ENCODE data around the gene ZNF653. TPM values are rescaled to one million over a fixed set of nuclear protein-coding genes. Genes with fewer than 3 reads are reported as not detected.
A peak's percentile ranks its signal among the peaks of the same experiment; 100 is the strongest.
"Not testable (repeated sequence)": the region's sequence is repeated elsewhere in the genome, so short reads cannot be mapped to it uniquely, and the experiment has no call there.

The ZNF653 gene
- total and polyA plus RNA-seq, 2 donors, result 4.5 to 9.8 TPM

DNA sequence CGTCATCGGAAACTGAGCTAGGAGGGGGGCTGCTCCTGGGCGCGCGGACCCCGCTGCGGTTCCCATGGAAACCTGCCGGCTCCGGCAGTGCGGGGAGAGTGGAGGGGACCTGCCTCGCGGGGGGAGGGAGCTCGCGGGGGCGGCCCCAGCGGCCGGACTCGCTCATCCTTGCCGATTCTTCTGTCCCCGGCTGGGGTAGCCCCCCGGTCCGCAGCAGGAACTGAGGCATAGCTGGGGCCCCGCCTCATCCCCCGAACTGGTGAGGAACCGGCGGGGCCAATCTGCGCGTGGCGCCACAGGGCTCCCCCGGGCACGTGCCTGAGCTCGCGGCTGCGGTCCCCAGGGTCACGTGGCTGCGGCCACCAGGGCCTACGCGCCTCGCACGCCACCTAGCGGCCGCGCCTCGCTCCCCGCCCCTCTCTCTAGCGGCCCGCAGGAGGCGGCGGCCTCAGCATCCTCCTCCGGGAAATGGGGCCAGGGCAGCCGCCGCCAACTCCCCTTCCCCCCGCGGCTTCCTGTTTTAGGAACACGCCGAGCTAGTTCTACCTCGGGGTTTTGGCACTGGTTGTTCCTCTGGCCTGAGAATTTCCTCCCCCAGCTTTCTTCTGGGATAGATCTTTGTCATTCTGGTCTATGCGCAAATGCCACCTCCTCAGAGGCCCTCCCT is 23.1 kb downstream of the ZNF653 start:
- Histone ChIP-seq H3K4me3 (ENCODE audit: low read depth, low read length) (peak overlapping the region; percentile 6), H3K27ac (ENCODE audit: low read depth) (no peak overlapping the region), H3K36me3 (ENCODE audit: insufficient read depth) (no peaks in the 10 kb centered on the region), H3K4me1 (ENCODE audit: insufficient read depth) (no peaks in the 10 kb centered on the region)
- no peak for DNase-seq (ENCODE audit: extremely low spot score)
- 2% methylated on average over 58 of the region's 58 CpGs for WGBS

DNA sequence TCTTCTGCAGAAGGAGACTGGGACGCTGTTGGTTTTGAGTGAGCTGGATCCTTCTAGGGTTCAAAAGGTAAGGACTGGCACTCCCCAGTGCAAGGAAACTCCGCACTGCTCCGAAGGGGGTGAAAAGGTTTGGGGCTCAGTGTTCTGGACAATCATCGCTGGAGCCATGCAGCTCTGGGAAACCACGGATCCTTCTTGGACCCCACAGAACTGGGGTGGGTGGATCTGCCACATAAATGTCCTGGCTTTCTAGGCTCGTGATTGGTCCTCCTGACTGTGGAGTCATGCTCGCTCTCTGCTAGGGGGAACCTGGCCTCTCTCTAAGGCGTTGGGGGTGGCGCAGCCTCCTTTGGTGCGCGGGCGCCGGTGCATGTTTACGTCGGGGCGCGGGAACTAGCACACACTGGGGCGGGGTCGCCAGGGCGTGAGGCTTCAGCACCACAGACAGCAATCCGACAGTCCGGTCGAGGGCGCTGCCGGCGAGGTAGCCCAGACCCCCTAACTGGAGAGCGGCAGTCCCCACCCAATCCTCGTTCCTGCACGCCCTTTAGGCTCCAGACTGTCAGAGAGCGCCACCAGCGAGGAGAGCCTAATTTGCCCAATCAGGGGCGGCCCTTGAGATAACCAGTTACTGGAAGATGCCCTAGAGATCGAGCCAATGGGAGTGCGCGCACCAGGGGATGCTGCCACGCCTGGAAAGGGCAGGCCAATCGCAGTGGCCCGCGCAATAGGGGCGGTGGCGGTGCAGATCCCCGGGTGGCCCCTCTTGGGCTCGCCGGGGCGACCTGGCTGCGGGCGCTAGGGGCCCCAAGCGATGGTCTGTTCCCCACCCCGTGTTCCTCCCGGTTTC is 23.9 kb downstream of the ZNF653 start:
- Histone ChIP-seq H3K4me1 (ENCODE audit: insufficient read depth) (no peaks in the 10 kb centered on the region), H3K36me3 (ENCODE audit: insufficient read depth) (no peaks in the 10 kb centered on the region), H3K4me3 (ENCODE audit: low read depth, low read length) (peak overlapping the region; percentile 6), H3K27ac (ENCODE audit: low read depth) (no peak overlapping the region)
- 4% methylated on average over 50 of the region's 50 CpGs for WGBS
- DNase-seq (ENCODE audit: extremely low spot score), result no peak

DNA sequence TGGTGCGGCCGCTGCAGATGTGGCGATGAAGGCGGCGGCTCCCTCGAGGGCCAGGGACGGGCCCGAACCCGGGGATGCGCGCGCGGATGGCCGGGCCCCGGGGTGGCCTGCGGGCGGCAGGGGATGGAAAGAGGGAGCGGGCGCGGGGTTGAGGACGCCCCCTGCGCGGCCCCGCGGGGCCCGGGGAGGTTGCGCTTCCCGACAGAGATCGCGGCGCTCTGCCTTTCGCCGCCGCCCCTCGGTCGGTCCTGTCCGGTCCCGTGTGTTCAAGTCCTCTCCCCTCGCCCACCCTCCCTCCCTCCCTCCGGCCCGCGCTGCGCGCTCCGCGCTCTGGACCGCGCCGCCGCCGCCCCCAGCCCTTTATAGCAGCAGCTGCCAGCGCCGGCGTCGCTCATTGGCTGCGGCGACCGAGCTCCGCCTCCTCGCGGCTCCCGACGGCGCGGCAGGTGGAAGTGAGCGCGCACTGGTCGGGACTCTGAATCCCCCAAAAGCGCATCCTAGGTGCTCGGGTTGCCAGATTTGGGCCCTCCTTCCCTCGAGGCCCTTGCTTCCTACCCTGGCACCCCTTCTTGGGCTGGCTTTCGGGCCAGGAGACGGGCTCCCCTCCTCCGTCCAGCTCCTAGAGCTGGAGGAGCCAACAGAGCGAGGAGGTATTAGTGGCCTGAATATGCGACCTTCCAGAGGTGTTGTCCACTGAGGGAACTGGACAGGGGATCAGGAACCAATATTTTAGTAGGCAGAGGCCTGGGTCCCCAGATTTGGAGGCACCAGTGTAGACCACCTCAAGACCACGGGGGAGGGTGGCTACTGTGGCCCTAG is 24.7 kb downstream of the ZNF653 start, which contains the start of gene ELAVL3:
ELAVL3 (minus strand) TSS at position 332 of the 819 bp plus-strand sequence. CDS start 438 bp downstream, outside the sequence.
- Histone ChIP-seq H3K36me3 (ENCODE audit: insufficient read depth) (no peaks in the 10 kb centered on the region), H3K4me3 (ENCODE audit: low read depth, low read length) (no peak within 1 kb of the TSS), H3K4me1 (ENCODE audit: insufficient read depth) (no peaks in the 10 kb centered on the region), H3K27ac (ENCODE audit: low read depth) (no peak within 1 kb of the TSS)
- no peak for DNase-seq (ENCODE audit: extremely low spot score)
- WGBS, result 8% methylated on average over 77 of the region's 77 CpGs

- H3K36me3 ChIP-seq (ENCODE audit: insufficient read depth), result no peaks in the 10 kb centered on the region
- H3K4me3 ChIP-seq (ENCODE audit: low read depth, low read length), result no peak overlapping the region
- no peak overlapping the region for H3K27ac ChIP-seq (ENCODE audit: low read depth)
- DNase-seq (ENCODE audit: extremely low spot score), result no peak
- WGBS, result 5% methylated on average over 85 of the region's 86 CpGs
- H3K4me1 ChIP-seq (ENCODE audit: insufficient read depth), result no peaks in the 10 kb centered on the region
These were observed 25.5 kb downstream of the ZNF653 start for GRCh38 chr19:11479898-11480714.

DNA sequence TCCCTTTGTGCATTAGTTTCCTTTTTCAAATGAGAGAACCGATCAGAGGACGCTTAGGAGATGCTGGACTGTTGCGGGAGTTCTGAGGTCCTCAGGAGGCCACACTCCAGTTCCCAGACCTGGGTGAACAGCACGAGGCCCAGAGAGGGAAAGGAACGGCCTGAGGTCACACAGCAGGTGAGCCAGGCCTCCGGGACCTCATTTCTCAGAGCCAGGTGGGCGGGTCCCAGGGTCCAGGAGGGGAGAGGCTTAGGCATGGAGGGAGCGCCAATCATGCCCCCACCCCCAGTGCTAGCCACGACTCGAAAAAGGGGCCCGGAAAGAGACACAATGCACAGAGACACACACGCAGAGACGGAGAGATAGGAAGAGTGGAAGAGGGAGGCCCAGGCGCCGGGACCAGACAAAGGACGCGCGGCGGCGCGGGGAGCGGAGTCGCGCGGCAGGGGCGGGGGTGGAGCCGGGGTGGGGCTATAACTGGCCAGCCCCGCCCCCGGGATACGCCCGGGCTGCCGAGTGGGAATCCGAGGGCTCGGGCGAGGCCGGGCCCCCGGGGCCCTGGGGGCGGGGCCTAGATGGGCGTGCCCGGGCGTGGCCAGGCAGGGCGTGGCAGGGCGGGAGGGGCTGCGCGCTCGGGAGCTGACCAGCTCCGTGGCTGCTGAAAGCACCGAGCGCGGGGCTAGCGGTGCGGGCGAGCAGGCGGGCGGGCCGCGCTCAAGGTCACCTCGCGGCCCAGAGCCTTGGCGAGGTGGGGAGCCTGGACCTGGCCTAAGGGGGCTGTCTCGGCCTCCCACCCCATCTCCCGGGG is 26.3 kb downstream of the ZNF653 start:
- Histone ChIP-seq H3K36me3 (ENCODE audit: insufficient read depth) (no peaks in the 10 kb centered on the region), H3K27ac (ENCODE audit: low read depth) (no peak overlapping the region), H3K4me1 (ENCODE audit: insufficient read depth) (no peaks in the 10 kb centered on the region), H3K4me3 (ENCODE audit: low read depth, low read length) (no peak overlapping the region)
- no peak for DNase-seq (ENCODE audit: extremely low spot score)
- WGBS, result 13% methylated on average over 62 of the region's 62 CpGs

DNA sequence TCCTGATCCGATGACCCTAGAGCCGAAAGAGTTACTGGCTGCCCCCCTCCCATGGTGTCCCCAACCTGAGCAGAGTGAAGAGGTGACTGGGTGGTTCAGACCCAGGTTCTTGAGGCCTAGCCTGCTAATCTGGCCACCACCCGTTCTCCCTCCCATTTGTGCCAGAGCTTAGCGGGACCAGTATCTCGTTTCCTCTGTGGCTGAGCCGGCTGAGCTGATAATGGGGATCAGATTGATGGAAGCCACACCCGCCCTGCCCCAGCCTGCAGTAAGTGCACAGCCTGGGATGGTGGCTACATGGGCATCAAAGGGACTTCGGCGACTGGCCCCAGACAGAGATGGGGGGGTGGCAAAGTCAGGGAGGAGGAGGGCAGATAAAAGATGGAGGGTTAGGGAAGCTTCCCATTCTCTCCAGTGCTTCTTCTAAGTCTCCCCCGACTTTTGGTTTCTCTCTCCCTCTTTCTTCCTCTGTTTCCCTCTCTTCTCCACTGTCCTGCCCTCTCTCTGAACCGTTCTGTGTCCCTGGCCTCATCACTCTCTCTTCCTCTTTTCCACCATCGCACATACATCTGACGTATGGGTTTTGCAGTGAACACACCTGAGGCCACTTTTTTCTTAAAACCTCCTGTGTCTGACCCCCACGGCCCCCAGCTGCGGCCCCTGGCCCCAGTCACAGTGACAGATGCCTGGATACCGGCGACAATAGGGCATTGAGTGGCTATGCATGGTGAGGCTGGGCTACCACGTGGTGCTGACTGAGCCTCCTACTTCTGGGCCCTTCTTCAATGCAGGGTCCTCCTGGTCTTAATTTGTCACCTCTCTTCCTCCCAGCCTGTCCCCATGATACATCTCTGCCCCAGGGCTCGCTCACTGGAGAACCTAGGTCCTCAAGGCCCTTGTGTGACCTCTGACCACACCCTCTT is 27.2 kb downstream of the ZNF653 start:
- 61% methylated on average over 19 of the region's 19 CpGs for WGBS
- no peaks in the 10 kb centered on the region for H3K4me1 ChIP-seq (ENCODE audit: insufficient read depth)
- H3K27ac ChIP-seq (ENCODE audit: low read depth), result no peak overlapping the region

GRCh38 chr19:11475861-11476260 is 29.8 kb downstream of the ZNF653 start:
- Histone ChIP-seq H3K27ac (ENCODE audit: low read depth) (no peak overlapping the region), H3K4me1 (ENCODE audit: insufficient read depth) (no peaks in the 10 kb centered on the region), H3K4me3 (ENCODE audit: low read depth, low read length) (no peak overlapping the region), H3K36me3 (ENCODE audit: insufficient read depth) (no peaks in the 10 kb centered on the region)
- DNase-seq (ENCODE audit: extremely low spot score), result no peak
- WGBS, result 74% methylated on average over 8 of the region's 8 CpGs

More for the DNA sequence above, 27.2 kb downstream of the ZNF653 start:
- no peaks in the 10 kb centered on the region for H3K36me3 ChIP-seq (ENCODE audit: insufficient read depth)
- DNase-seq (ENCODE audit: extremely low spot score), result no peak
- H3K4me3 ChIP-seq (ENCODE audit: low read depth, low read length), result no peak overlapping the region

GRCh38 chr19:11475343-11475742 is 30.3 kb downstream of the ZNF653 start:
- not testable (repeated sequence) for H3K36me3 ChIP-seq (ENCODE audit: insufficient read depth); H3K4me3 ChIP-seq (ENCODE audit: low read depth, low read length); H3K4me1 ChIP-seq (ENCODE audit: insufficient read depth); H3K27ac ChIP-seq (ENCODE audit: low read depth); DNase-seq (ENCODE audit: extremely low spot score)
- WGBS, result 95% methylated on average over 3 of the region's 3 CpGs

DNA sequence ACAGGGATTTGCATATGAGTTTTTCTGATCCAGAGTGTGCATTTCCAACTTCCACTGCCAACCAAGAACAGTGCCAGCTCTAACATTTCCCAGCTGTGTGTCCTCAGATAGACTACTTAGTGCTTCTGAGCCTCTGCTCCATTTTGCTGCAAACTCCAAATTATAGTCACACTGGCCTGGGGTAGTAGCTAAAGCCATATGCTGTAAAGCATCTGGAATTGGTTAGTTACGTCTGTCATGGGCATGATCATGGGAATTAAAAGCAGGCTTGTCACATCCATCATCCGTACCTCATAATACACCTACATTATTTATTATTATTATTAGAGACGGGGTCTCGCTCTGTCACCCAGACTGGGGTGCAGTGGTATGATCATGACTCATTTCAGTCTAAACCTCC is 31.9 kb downstream of the ZNF653 start:
- Histone ChIP-seq H3K4me3 (ENCODE audit: low read depth, low read length) (no peak overlapping the region), H3K27ac (ENCODE audit: low read depth) (no peak overlapping the region), H3K4me1 (ENCODE audit: insufficient read depth) (no peaks in the 10 kb centered on the region), H3K36me3 (ENCODE audit: insufficient read depth) (no peaks in the 10 kb centered on the region)
- DNase-seq (ENCODE audit: extremely low spot score), result no peak
- WGBS, result 39% methylated on average over 4 of the region's 4 CpGs

- H3K4me3 ChIP-seq (ENCODE audit: low read depth, low read length); DNase-seq (ENCODE audit: extremely low spot score); H3K27ac ChIP-seq (ENCODE audit: low read depth); H3K4me1 ChIP-seq (ENCODE audit: insufficient read depth); H3K36me3 ChIP-seq (ENCODE audit: insufficient read depth): not testable (repeated sequence)
- WGBS, result 52% methylated on average over 8 of the region's 8 CpGs
These were observed 37.3 kb downstream of the ZNF653 start for GRCh38 chr19:11468266-11468845.

- Histone ChIP-seq H3K36me3 (ENCODE audit: insufficient read depth) (no peaks in the 10 kb centered on the region), H3K4me1 (ENCODE audit: insufficient read depth) (no peaks in the 10 kb centered on the region), H3K4me3 (ENCODE audit: low read depth, low read length) (no peak overlapping the region), H3K27ac (ENCODE audit: low read depth) (no peak overlapping the region)
- no peak for DNase-seq (ENCODE audit: extremely low spot score)
- 34% methylated on average over 8 of the region's 8 CpGs for WGBS
These were observed 40.0 kb downstream of the ZNF653 start for GRCh38 chr19:11465600-11465999.
